Raji (cell line): ENCODE measurements around the gene B4GALNT3.

Source experiments
- POLR2A ChIP-seq: IDR thresholded peaks from 2 replicates; pipeline ENCODE4 v1.6.1; 2011; ENCODE audit warnings: low read depth, low read length, control low read depth; ENCODE audit not compliant: insufficient read depth

B4GALNT3 gene

DNA sequence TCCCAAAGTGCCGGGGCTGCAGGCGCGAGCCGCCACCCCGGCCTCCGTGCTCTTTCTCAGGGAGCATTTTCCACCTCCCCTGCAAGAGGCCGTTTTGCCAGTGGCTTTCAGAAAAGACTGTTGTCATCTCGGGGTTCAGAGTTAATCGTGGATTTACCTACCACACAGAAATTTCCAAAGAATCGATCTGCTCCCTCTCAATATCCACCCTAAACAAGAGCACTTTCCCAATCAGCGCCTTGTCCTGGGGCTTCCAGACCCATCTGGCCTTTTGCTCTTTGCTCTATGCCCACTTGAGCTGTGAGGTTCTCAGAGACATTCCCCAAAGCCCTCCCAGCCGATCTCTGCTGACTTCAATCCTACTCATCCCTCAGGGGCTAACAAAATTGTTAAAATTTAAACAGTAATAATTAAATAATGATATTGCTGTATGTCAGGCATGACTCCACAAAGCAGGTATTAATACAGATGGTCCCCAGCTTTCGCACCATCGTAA is 116.9 kb downstream of the B4GALNT3 start:
- TF ChIP-seq POLR2A = no peak

DNA sequence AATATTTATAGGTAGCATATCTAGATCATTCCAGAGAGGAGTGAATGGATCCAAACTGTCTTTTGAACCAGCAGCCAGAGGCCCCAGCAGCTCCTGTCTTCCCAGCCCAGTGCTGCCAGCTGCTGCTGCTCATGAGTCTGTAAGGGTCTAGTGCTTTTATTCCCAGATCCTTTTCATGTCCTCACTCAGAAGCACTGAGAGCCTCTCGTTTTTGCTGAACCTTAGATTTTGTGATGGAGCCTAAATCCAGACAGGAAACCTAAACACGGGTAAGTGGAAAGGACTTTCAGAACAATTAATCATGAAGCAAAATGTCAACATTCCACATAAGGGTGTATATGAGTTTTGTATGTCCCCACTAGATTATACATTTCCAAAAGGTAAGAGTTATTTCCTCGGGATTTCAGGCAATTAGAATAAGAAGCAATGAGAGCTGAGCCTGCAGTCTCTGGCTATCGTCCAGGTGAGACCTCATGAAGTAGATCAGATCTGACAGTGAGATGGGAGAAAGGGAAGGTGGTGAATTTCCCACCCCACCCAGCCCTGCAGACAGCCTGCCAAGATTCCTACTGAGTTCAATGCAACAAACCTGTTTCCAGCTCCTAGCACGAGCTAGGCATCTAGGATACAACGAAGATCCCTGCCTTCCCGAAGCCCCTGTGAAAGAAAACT is 119.1 kb downstream of the B4GALNT3 start:
- no peak for TF ChIP-seq POLR2A

GRCh38 chr12:579420-580110 is 119.8 kb downstream of the B4GALNT3 start:
- TF ChIP-seq POLR2A = no peak

GRCh38 chr12:580813-581212 is 121.1 kb downstream of the B4GALNT3 start:
- no peak for TF ChIP-seq POLR2A

- no peak for TF ChIP-seq POLR2A
Measured at GRCh38 chr12:581321-581720, 121.6 kb downstream of the B4GALNT3 start.

DNA sequence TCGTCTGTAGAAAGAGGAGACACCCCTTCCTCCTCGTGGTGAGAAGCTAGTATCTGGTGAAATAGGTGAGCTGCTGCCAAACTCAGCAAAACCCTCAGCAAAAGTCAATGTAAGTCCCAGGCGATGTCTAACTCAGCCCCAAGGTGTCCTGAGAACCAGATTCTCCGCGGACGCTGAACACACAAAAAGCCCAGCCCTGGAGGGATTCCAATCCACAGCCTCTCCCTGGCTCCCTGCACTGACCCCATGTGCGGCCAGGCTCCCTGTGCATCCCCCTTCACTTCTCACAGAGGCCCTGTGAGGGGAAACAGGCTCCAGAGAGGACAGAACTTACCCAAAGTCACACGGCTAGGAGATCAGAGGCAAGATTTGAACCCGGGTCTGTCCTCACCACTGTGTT is 122.0 kb downstream of the B4GALNT3 start:
- no peak for TF ChIP-seq POLR2A

DNA sequence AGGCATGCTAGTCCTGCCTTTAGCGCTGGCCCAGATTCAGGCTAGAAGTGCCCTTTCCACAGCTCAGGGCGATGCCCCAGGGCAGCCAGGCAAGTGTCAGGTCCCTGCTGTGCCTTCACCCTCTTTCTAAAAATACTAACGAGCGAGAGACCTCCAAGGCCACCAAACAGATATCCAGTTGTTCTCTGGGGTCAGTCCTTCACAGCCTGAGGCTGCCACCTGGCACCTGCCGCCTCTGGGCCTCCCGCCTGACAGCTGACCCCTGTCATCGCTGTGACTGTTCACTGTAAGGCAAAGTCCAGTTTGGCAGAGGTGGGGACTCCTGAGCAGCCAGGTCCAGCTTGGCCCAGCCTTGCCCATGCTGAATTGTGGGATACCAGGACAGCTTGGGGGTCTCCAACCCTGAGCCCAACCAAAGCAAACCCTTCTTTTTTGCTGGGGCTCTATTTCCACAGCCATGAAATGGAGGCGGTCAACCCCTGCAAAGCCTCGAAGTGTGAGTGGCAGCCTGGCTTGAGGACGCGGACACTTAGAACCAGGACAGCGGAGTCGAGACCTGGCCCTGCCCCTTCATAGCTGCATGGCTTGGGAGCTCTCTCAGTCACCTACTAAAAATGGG is 123.6 kb downstream of the B4GALNT3 start:
- no peak for TF ChIP-seq POLR2A

GRCh38 chr12:585062-586061 is 125.6 kb downstream of the B4GALNT3 start:
- TF ChIP-seq POLR2A = no peak

DNA sequence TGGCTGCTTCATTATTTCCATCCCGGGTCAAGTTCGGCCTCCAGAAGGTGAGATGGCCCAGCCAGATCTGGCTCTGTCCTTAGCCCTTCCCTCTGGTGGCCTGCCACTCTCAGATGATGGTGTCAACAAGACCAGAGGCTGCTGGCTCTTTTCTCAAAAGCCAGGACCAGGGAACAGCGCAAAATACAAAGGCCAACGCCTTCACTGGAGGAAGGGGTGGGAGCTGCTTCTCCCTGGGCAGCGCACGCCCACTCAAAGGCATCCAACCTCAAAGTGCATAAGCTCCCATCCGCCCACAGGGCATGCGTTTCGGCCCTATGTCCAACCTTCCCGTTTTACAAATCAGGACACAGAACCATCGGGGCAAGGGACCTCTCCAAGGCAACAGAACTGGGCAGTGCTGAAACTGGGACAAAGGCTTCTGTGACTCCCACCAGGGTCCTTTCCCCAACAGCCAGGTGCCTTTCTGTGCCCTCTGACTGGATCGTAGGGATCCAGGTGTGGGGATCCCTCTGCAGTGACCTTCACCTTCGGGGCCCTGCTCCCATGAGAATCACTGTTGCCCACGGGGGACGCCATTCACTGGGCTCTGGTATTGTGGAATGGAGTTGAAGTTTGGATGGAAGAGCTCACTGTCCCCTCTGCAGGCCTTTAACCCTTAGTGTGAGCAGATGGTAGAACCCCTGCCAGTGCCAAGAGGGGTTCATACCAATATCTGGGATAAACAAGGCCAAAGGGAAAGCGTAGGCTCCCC is 126.8 kb downstream of the B4GALNT3 start:
- no peak for TF ChIP-seq POLR2A

GRCh38 chr12:587132-588023 is 127.6 kb downstream of the B4GALNT3 start:
- no peak for TF ChIP-seq POLR2A

DNA sequence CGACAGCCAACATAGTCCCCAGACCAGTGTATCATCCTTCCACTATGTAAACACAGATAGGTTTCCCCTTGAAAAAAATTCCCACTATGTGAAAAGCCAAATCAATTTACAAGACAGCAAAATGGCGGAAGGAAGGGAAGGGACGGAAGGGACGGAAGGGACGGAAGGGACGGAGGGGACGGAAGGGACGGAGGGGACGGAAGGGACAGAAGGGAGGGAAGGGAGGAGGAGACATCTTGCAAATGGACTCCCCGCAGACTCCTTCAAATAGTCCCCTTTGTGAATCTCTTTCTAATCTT is 128.2 kb downstream of the B4GALNT3 start:
- TF ChIP-seq POLR2A = no peak

DNA sequence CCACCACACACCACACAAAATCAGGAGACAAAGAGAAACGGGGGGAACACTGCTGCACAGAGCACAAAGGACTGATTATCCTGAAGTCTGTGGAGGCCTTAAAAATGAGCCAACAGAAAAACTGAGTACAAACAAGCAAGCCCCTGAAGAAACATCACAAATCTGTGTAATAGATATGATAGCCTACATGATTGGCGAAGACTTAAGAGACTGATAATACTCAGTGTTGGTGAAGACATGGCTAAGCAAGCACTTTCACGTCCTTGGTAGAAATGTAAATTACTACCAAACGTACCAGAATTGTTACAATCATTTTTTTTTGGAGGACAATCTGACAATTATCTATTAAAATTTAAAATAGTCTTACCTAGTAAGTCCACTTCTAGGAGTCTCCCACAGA is 128.9 kb downstream of the B4GALNT3 start:
- no peak for TF ChIP-seq POLR2A

GRCh38 chr12:590206-590750 is 130.5 kb downstream of the B4GALNT3 start:
- TF ChIP-seq POLR2A = no peak
